CD4-positive, alpha-beta T cell treated with Interleukin-17A for 4 hours (primary cell): ENCODE measurements around the gene TNFAIP6.
"Not testable (repeated sequence)": the region's sequence is repeated elsewhere in the genome, so short reads cannot be mapped to it uniquely, and the experiment has no call there.

Source experiments
- DNase-seq: peaks from one replicate; pipeline ENCODE4 v3.0.0-alpha.2; 2020; ENCODE audit warnings: mixed read lengths

Gene TNFAIP6

GRCh38 chr2:151357359-151357758 is at the start of gene TNFAIP6:
TSS of gene TNFAIP6 (plus strand) at chr2:151357592. CDS start at chr2:151357667, 75 bp downstream.
- no peak for DNase-seq

- not testable (repeated sequence) for DNase-seq
Observed at GRCh38 chr2:151310313-151310712, 47.1 kb upstream of the TNFAIP6 start.

GRCh38 chr2:151312440-151312839 is 45.0 kb upstream of the TNFAIP6 start:
- DNase-seq: not testable (repeated sequence)

GRCh38 chr2:151315381-151315903 is 42.0 kb upstream of the TNFAIP6 start:
- no peak for DNase-seq

- DNase-seq: no peak
Observed at GRCh38 chr2:151325581-151326095, 31.8 kb upstream of the TNFAIP6 start.

- no peak for DNase-seq
Observed at GRCh38 chr2:151326554-151326953, 30.8 kb upstream of the TNFAIP6 start.

- no peak for DNase-seq
Observed at GRCh38 chr2:151329998-151330397, 27.4 kb upstream of the TNFAIP6 start.

GRCh38 chr2:151333083-151333482 is 24.3 kb upstream of the TNFAIP6 start:
- no peak for DNase-seq

- DNase-seq: no peak
Observed at GRCh38 chr2:151334082-151334815, 23.1 kb upstream of the TNFAIP6 start.

GRCh38 chr2:151336863-151337371 is 20.5 kb upstream of the TNFAIP6 start:
- DNase-seq: no peak

GRCh38 chr2:151337643-151338042 is 19.7 kb upstream of the TNFAIP6 start:
- no peak for DNase-seq

- DNase-seq: no peak
Observed at GRCh38 chr2:151338115-151338514, 19.3 kb upstream of the TNFAIP6 start.

GRCh38 chr2:151343073-151343472 is 14.3 kb upstream of the TNFAIP6 start:
- DNase-seq: no peak

- DNase-seq: not testable (repeated sequence)
Observed at GRCh38 chr2:151344191-151344590, 13.2 kb upstream of the TNFAIP6 start.

- DNase-seq: no peak
Observed at GRCh38 chr2:151344906-151345305, 12.5 kb upstream of the TNFAIP6 start.

GRCh38 chr2:151347294-151347693 is 10.1 kb upstream of the TNFAIP6 start:
- DNase-seq: no peak

GRCh38 chr2:151347906-151348305 is 9.5 kb upstream of the TNFAIP6 start:
- no peak for DNase-seq

- DNase-seq: no peak
Observed at GRCh38 chr2:151350579-151351195, 6.7 kb upstream of the TNFAIP6 start.

- DNase-seq: no peak
Observed at GRCh38 chr2:151353995-151354394, 3.4 kb upstream of the TNFAIP6 start.

- no peak for DNase-seq
Observed at GRCh38 chr2:151354807-151355206, 2.6 kb upstream of the TNFAIP6 start.

- DNase-seq: no peak
Observed at GRCh38 chr2:151358166-151358970, 976 bp downstream of the TNFAIP6 start.

- no peak for DNase-seq
Observed at GRCh38 chr2:151359768-151360461, 2.5 kb downstream of the TNFAIP6 start.
